ENCODE results near the gene ZNF254.
"Not testable (repeated sequence)": the region's sequence is repeated elsewhere in the genome, so short reads cannot be mapped to it uniquely, and the experiment has no call there.

Gene ZNF254

GRCh38 chr19:24069905-24070657, 16.9 kb upstream of the ZNF254 start:
- H3K4me3 ChIP-seq (ENCODE audit: low read depth, low read length) = no peak overlapping the region
- TF ChIP-seq CTCF (IDR thresholded peaks at IDR 0.05; ENCODE audit: low read depth, low read length, missing control alignments) = no peak
- no peak for DNase-seq (ENCODE audit: low read depth)

GRCh38 chr19:24071078-24071477, 15.9 kb upstream of the ZNF254 start:
- TF ChIP-seq CTCF (IDR thresholded peaks at IDR 0.05; ENCODE audit: low read depth, low read length, missing control alignments) = no peak
- no peak for DNase-seq (ENCODE audit: low read depth)
- no peak overlapping the region for H3K4me3 ChIP-seq (ENCODE audit: low read depth, low read length)

GRCh38 chr19:24072720-24073119, 14.3 kb upstream of the ZNF254 start:
- TF ChIP-seq CTCF (IDR thresholded peaks at IDR 0.05; ENCODE audit: low read depth, low read length, missing control alignments) = no peak
- DNase-seq (ENCODE audit: low read depth) = no peak
- no peak overlapping the region for H3K4me3 ChIP-seq (ENCODE audit: low read depth, low read length)

- H3K4me3 ChIP-seq (ENCODE audit: low read depth, low read length) = no peak overlapping the region
- no peak for TF ChIP-seq CTCF (IDR thresholded peaks at IDR 0.05; ENCODE audit: low read depth, low read length, missing control alignments)
- no peak for DNase-seq (ENCODE audit: low read depth)
Observed at GRCh38 chr19:24073807-24074206, 13.2 kb upstream of the ZNF254 start.

GRCh38 chr19:24074720-24075454, 12.1 kb upstream of the ZNF254 start:
- DNase-seq (ENCODE audit: low read depth) = no peak

GRCh38 chr19:24075530-24075929, 11.5 kb upstream of the ZNF254 start:
- DNase-seq (ENCODE audit: low read depth); H3K4me3 ChIP-seq (ENCODE audit: low read depth, low read length): not testable (repeated sequence)

More at GRCh38 chr19:24074720-24075454, 12.1 kb upstream of the ZNF254 start:
- no peak overlapping the region for H3K4me3 ChIP-seq (ENCODE audit: low read depth, low read length)
- TF ChIP-seq CTCF (IDR thresholded peaks at IDR 0.05; ENCODE audit: low read depth, low read length, missing control alignments) = no peak

GRCh38 chr19:24078680-24079079, 8.3 kb upstream of the ZNF254 start:
- DNase-seq (ENCODE audit: low read depth) = no peak
- no peak for TF ChIP-seq CTCF (IDR thresholded peaks at IDR 0.05; ENCODE audit: low read depth, low read length, missing control alignments)
- no peak overlapping the region for H3K4me3 ChIP-seq (ENCODE audit: low read depth, low read length)

Data from GM12864 (cell line).